Liver (tissue), 9 donors: Measurements from ENCODE around the gene USP9X. TPM values are rescaled to one million over a fixed set of nuclear protein-coding genes. Genes with fewer than 3 reads are reported as not detected.
"Not testable (repeated sequence)": the region's sequence is repeated elsewhere in the genome, so short reads cannot be mapped to it uniquely, and the experiment has no call there.

Source experiments
- DNase-seq: peaks from one replicate; pipeline ENCODE4 v3.0.0-alpha.2; 2017; ENCODE audit warnings: low spot score
- H3K27ac ChIP-seq, 2 donors: one replicate each; pipeline ENCODE4 v1.7.0; 2013; ENCODE audit warnings: inconsistent platforms in 2 of 2, low read length in 2 of 2, control low read depth in 1 of 2, low read depth in 1 of 2, mild to moderate bottlenecking in 1 of 2
- H3K27me3 ChIP-seq, 4 donors: one replicate each; pipeline versions ENCODE4 v1.6.1 to v1.7.0; 2013; ENCODE audit warnings: low read length in 3 of 4, inconsistent platforms in 1 of 4, mild to moderate bottlenecking in 1 of 4, moderate library complexity in 1 of 4; ENCODE audit not compliant: control insufficient read depth in 4 of 4, insufficient read depth in 4 of 4
- H3K36me3 ChIP-seq, 4 donors: one replicate each; pipeline versions ENCODE4 v1.6.1 to v1.7.0; 2013; ENCODE audit warnings: low read length in 3 of 4, mild to moderate bottlenecking in 3 of 4, low read depth in 1 of 4, moderate library complexity in 1 of 4; ENCODE audit not compliant: control insufficient read depth in 4 of 4, insufficient read depth in 3 of 4
- H3K4me1 ChIP-seq, 4 donors: one replicate each; pipeline versions ENCODE4 v1.6.1 to v1.7.0; 2013; ENCODE audit warnings: low read length in 3 of 4, mild to moderate bottlenecking in 3 of 4, moderate library complexity in 1 of 4; ENCODE audit not compliant: control insufficient read depth in 4 of 4, insufficient read depth in 4 of 4
- H3K4me3 ChIP-seq, 3 donors: one replicate each; pipeline versions ENCODE4 v1.6.1 to v1.7.0; 2013; ENCODE audit warnings: low read length in 3 of 3, control low read depth in 1 of 3, low read depth in 1 of 3, mild to moderate bottlenecking in 1 of 3
- H3K9ac ChIP-seq, 2 donors: one replicate each; pipeline ENCODE4 v1.7.0; 2013; ENCODE audit warnings: low read length in 2 of 2, mild to moderate bottlenecking in 2 of 2, moderate library complexity in 2 of 2, control low read depth in 1 of 2, low read depth in 1 of 2
- H3K9me3 ChIP-seq, 4 donors: one replicate each; pipeline versions ENCODE4 v1.6.1 to v1.7.0; 2013; ENCODE audit warnings: low read length in 3 of 4; ENCODE audit not compliant: control insufficient read depth in 4 of 4
- CTCF ChIP-seq: fragments of 150-350 bp; IDR thresholded peaks from 2 replicates; pipeline ENCODE4 v1.5.1; 2017; ENCODE audit warnings: improper control_type of control experiment, low read depth, low read length; ENCODE audit not compliant: missing input control
- EGR1 ChIP-seq, 2 donors: IDR thresholded peaks; 2 replicates each; pipeline ENCODE4 v1.6.1; 2016 to 2018; ENCODE audit warnings: antibody characterized with exemption in 2 of 2, low read depth in 2 of 2
- FOXA1 ChIP-seq: IDR thresholded peaks from 2 replicates; pipeline ENCODE4 v1.6.1; 2016; ENCODE audit warnings: antibody characterized with exemption
- GABPA ChIP-seq, 2 donors: IDR thresholded peaks in 1 of 2; conservative IDR thresholded peaks in 1 of 2; 2 replicates each; pipeline ENCODE4 v1.6.1; 2016; ENCODE audit warnings: antibody characterized with exemption in 2 of 2, mild to moderate bottlenecking in 1 of 2, moderate library complexity in 1 of 2
- HNF4A ChIP-seq, 2 donors: conservative IDR thresholded peaks; 2 replicates each; pipeline ENCODE4 v1.6.1; 2016; ENCODE audit warnings: antibody characterized with exemption in 2 of 2, mild to moderate bottlenecking in 2 of 2
- NR2F2 ChIP-seq: IDR thresholded peaks from 2 replicates; pipeline ENCODE4 v1.6.1; 2016; ENCODE audit warnings: antibody characterized with exemption
- RAD21 ChIP-seq, 2 donors: IDR thresholded peaks; 2 replicates each; pipeline ENCODE4 v1.6.1; 2016; ENCODE audit warnings: antibody characterized with exemption in 2 of 2, mild to moderate bottlenecking in 2 of 2
- REST ChIP-seq: IDR thresholded peaks from 2 replicates; pipeline ENCODE4 v1.6.1; 2016; ENCODE audit warnings: antibody characterized with exemption, mild to moderate bottlenecking
- RXRA ChIP-seq, 2 donors: IDR thresholded peaks; 2 replicates each; pipeline ENCODE4 v1.6.1; 2017 to 2018; ENCODE audit warnings: antibody characterized with exemption in 2 of 2, mild to moderate bottlenecking in 1 of 2
- TAF1 ChIP-seq: conservative IDR thresholded peaks from 2 replicates; pipeline ENCODE4 v1.6.1; 2016; ENCODE audit warnings: antibody characterized with exemption, mild to moderate bottlenecking
- YY1 ChIP-seq: IDR thresholded peaks from 2 replicates; pipeline ENCODE4 v1.6.1; 2016; ENCODE audit warnings: antibody characterized with exemption, mild to moderate bottlenecking
- ZBTB33 ChIP-seq: IDR thresholded peaks from 2 replicates; pipeline ENCODE4 v1.6.1; 2016; ENCODE audit warnings: antibody characterized with exemption
- WGBS: extraction: QIAGEN DNeasy Blood & Tissue Kit; methylation state at CpG from one replicate; pipeline ENCODE4 v1.1.7; 2013; 5-methylcytosine and 5-hydroxymethylcytosine counted together
- polyA plus RNA-seq, 2 donors: library from polyadenylated mRNA; stranded (reverse) in 1 of 2; unstranded in 1 of 2; fragments of 200-250 nt in 1 of 2; fragments of >200 nt in 1 of 2; fragmentation: Nextera tagmentation in 1 of 2; extraction: Ambion mirVana in 1 of 2; gene quantifications; one replicate each; pipeline versions ENCODE4 v1.2.1 to v1.2.3, GENCODE V29; 2013 to 2015
- total RNA-seq, 2 donors: library from RNA; depleted of rRNA; stranded (reverse); fragments of >200 nt; gene quantifications; one replicate each; pipeline ENCODE4 v1.2.3, GENCODE V29; 2014
- TF ChIP-seq, protein P1 (sequence below): IDR thresholded peaks from 2 replicates; pipeline ENCODE4 v1.6.1; 2016; ENCODE audit warnings: antibody characterized with exemption
- donor health status: healthy.
- donor health status: healthy.
- donor health status: healthy.
- donor health status: healthy.
- donor health status: healthy.

USP9X gene
- total and polyA plus RNA-seq, 4 donors = 13.4 to 117 (median 60.9) TPM

- Histone ChIP-seq H3K36me3 (no peaks in the 10 kb centered on the region), H3K27me3 (no peaks in the 10 kb centered on the region), H3K9me3 (no peaks in the 10 kb centered on the region), H3K9ac (no peak overlapping the region), H3K4me3 (no peak overlapping the region), H3K4me1 (no peaks in the 10 kb centered on the region), H3K27ac (no peak overlapping the region)
- WGBS = 55% methylated on average over 3 of the region's 3 CpGs
- DNase-seq = no peak
- no peak for TF ChIP-seq HNF4A (conservative IDR thresholded peaks at IDR 0.05)
- no peak for TF ChIP-seq NR2F2
- TF ChIP-seq ZBTB33 = no peak
These were observed 29.5 kb upstream of the USP9X start for GRCh38 chrX:41055740-41056139.

GRCh38 chrX:41063276-41063675 is 22.0 kb upstream of the USP9X start:
- not testable (repeated sequence) for H3K9me3 ChIP-seq, H3K4me3 ChIP-seq, DNase-seq, H3K36me3 ChIP-seq, H3K4me1 ChIP-seq, H3K9ac ChIP-seq, H3K27me3 ChIP-seq, H3K27ac ChIP-seq
- 88% methylated on average over 8 of the region's 8 CpGs for WGBS

- no peak overlapping the region for H3K9ac ChIP-seq
- TF ChIP-seq REST (no peak), EGR1 (IDR thresholded peaks at IDR 0.05; ENCODE audit: low read depth in 2 of 2) (no peak), FOXA1 (no peak), RXRA (IDR thresholded peaks at IDR 0.05) (no peak), YY1 (no peak), CTCF (no peak), HNF4A (conservative IDR thresholded peaks at IDR 0.05) (no peak), GABPA (IDR thresholded peaks at IDR 0.05 in 1 of 2, conservative IDR thresholded peaks at IDR 0.05 in 1 of 2) (no peak), TAF1 (no peak), RAD21 (IDR thresholded peaks at IDR 0.05) (no peak)
- TF ChIP-seq, protein P1, sequence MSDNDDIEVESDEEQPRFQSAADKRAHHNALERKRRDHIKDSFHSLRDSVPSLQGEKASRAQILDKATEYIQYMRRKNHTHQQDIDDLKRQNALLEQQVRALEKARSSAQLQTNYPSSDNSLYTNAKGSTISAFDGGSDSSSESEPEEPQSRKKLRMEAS = no peak
- no peak overlapping the region for H3K27ac ChIP-seq
- no peaks in the 10 kb centered on the region for H3K36me3 ChIP-seq
- no peak for DNase-seq
- H3K27me3 ChIP-seq = no peaks in the 10 kb centered on the region
- 91% methylated on average over 5 of the region's 5 CpGs for WGBS
- no peaks in the 10 kb centered on the region for H3K9me3 ChIP-seq
- no peak overlapping the region for H3K4me3 ChIP-seq
- no peaks in the 10 kb centered on the region for H3K4me1 ChIP-seq
These were observed 21.2 kb upstream of the USP9X start for GRCh38 chrX:41064018-41064417.
